Measurements from ENCODE around the gene CD86. TPM values are rescaled to one million over a fixed set of nuclear protein-coding genes. Genes with fewer than 3 reads are reported as not detected.

Gene CD86
- total and polyA plus RNA-seq, 3 donors from 2014 or later, result 3.2 to 4.5 (median 3.4) TPM

DNA sequence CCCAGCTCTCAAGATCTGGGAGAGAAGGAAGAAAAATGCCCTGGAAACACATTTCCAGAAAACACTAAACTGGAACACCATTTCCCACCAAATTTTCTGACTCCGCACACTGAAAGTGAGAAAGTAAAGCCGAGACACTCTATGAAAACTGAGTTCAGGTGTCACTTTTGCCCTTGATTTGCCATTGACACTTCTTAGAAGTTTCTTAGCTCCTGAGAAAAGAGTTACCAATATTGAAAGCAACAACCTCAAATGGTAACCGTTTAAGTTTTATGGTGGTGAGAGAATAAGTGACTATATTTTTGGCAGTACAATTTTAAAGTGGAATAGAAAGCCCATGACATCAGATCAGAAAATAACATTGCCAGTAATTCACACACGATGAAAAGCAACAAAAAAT is 39.0 kb downstream of the CD86 start:
- Histone ChIP-seq H3K9me3 (no peaks in the 10 kb centered on the region), H3K36me3 (ENCODE audit: low read depth, missing control alignments) (no peaks in the 10 kb centered on the region), H3K4me1 (no peaks in the 10 kb centered on the region), H3K4me3 (no peak overlapping the region), H3K27me3 (no peaks in the 10 kb centered on the region), H3K27ac (no peak overlapping the region)
- 82 to 86% methylated on average over 4 of the region's 4 CpGs for WGBS, 2 donors
- intact Hi-C loops (cut with DNase I; ENCODE audit: low total_unique reads), result no loop called here
- TF ChIP-seq, protein P1, sequence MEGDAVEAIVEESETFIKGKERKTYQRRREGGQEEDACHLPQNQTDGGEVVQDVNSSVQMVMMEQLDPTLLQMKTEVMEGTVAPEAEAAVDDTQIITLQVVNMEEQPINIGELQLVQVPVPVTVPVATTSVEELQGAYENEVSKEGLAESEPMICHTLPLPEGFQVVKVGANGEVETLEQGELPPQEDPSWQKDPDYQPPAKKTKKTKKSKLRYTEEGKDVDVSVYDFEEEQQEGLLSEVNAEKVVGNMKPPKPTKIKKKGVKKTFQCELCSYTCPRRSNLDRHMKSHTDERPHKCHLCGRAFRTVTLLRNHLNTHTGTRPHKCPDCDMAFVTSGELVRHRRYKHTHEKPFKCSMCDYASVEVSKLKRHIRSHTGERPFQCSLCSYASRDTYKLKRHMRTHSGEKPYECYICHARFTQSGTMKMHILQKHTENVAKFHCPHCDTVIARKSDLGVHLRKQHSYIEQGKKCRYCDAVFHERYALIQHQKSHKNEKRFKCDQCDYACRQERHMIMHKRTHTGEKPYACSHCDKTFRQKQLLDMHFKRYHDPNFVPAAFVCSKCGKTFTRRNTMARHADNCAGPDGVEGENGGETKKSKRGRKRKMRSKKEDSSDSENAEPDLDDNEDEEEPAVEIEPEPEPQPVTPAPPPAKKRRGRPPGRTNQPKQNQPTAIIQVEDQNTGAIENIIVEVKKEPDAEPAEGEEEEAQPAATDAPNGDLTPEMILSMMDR (IDR thresholded peaks at IDR 0.05), result no peak
- no peak for TF ChIP-seq POLR2A (IDR thresholded peaks at IDR 0.05)
- no peak for DNase-seq

DNA sequence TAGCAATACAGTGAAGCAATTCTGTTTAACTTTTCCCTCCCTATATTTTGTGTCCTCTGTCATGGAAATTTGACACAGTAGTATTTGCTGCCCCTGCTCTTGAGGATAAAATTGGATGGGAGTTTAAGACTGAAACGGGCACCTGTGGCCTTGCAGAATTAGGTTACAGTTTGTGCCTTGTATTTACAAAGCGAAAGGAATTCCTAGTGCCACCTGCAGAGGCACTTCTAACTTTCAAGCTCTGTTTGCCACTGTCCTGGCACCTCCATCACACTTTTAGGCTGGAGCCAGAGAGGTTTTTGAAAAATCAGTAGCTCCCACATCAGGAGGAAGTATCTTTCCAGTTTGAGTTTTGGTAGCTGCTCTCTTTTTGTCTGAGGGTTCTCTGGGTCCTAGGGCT is 39.5 kb downstream of the CD86 start:
- no peaks in the 10 kb centered on the region for H3K27me3 ChIP-seq
- WGBS, 2 donors, result 78 to 81% methylated on average over 2 of the region's 2 CpGs
- no peak overlapping the region for H3K27ac ChIP-seq
- H3K9me3 ChIP-seq, result no peaks in the 10 kb centered on the region
- H3K4me1 ChIP-seq, result no peaks in the 10 kb centered on the region
- no peaks in the 10 kb centered on the region for H3K36me3 ChIP-seq (ENCODE audit: low read depth, missing control alignments)
- no peak overlapping the region for H3K4me3 ChIP-seq
- intact Hi-C loops (cut with DNase I; ENCODE audit: low total_unique reads), result no loop called here
- DNase-seq, result no peak
- TF ChIP-seq POLR2A (IDR thresholded peaks at IDR 0.05), result no peak
- TF ChIP-seq, protein P1 (IDR thresholded peaks at IDR 0.05), result no peak

DNA sequence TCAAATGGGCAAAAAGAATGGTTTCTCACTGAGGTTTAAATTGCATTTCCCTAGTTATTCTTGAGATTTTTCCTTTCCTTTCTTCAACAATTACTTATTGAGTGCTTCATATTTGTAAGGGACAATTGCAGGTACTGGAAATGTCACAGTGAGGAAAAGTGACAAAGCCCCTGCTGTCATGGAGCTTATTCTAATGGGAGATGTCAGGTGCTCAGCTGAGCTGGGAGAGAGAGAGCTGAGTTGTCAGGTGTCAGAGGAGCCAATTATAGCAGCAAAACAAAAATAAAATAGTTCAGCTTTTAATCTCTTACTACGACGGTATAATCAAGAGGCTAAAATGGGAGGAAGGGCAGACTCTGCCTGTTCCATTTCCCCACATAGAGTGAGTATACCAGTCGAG is 42.0 kb downstream of the CD86 start:
- Histone ChIP-seq H3K36me3 (ENCODE audit: low read depth, missing control alignments) (no peaks in the 10 kb centered on the region), H3K27me3 (no peaks in the 10 kb centered on the region), H3K9me3 (no peaks in the 10 kb centered on the region), H3K27ac (no peak overlapping the region), H3K4me1 (no peaks in the 10 kb centered on the region), H3K4me3 (no peak overlapping the region)
- no peak for TF ChIP-seq POLR2A (IDR thresholded peaks at IDR 0.05)
- TF ChIP-seq, protein P1 (IDR thresholded peaks at IDR 0.05), result no peak
- WGBS, 2 donors, result 45 to 54% methylated on average over 3 of the region's 3 CpGs
- DNase-seq, result no peak
- intact Hi-C loops (cut with DNase I; ENCODE audit: low total_unique reads), result no loop called here

DNA sequence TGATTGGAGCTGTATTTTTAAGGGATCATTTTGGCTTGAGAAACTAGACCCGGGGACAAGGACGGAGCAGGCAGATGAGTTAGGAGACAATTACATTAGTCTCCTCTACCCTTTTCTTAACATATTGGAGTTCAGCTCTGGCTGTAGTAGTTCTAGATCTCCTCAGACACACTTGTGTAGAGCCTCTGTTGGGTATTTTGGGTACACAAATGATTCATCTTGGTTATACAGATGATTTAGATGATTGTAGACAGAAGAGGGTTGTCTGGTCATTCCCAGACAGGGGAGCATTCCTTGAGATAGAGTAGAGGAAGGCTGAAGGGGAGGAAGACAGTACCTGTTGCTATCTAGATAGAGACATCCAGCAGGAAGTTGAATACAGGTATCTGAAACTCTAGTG is 43.4 kb downstream of the CD86 start:
- Histone ChIP-seq H3K4me1 (no peaks in the 10 kb centered on the region), H3K27me3 (no peaks in the 10 kb centered on the region), H3K9me3 (no peaks in the 10 kb centered on the region), H3K36me3 (ENCODE audit: low read depth, missing control alignments) (no peaks in the 10 kb centered on the region), H3K27ac (no peak overlapping the region), H3K4me3 (no peak overlapping the region)
- no peak for DNase-seq
- intact Hi-C loops (cut with DNase I; ENCODE audit: low total_unique reads), result no loop called here
- TF ChIP-seq, protein P1 (IDR thresholded peaks at IDR 0.05), result no peak
- TF ChIP-seq POLR2A (IDR thresholded peaks at IDR 0.05), result no peak
- WGBS, 2 donors, result 85 to 95% methylated on average over 2 of the region's 2 CpGs

DNA sequence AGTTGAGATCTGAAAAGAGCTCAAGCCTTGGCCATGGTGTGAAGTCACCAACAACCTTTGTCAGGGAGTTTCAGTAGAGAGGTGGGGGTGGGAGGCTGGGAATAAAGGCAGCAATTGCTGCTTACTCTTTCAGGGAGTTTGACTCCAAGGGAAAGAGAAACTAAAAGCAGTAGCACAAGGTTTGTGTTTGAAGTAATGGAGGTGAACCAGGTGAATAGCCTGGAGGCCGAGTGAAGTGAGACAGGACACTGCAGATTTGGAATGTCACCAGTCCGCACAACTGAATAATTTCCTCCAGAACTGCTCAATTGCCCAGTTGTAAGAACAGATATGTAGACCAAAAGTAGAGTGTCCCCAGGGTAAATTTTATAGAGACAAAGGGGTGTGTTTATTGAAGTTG is 44.1 kb downstream of the CD86 start:
- H3K27me3 ChIP-seq, result no peaks in the 10 kb centered on the region
- no peak overlapping the region for H3K27ac ChIP-seq
- intact Hi-C loops (cut with DNase I; ENCODE audit: low total_unique reads), result no loop called here
- no peaks in the 10 kb centered on the region for H3K36me3 ChIP-seq (ENCODE audit: low read depth, missing control alignments)
- H3K4me1 ChIP-seq, result no peaks in the 10 kb centered on the region
- no peaks in the 10 kb centered on the region for H3K9me3 ChIP-seq
- no peak for TF ChIP-seq POLR2A (IDR thresholded peaks at IDR 0.05)
- TF ChIP-seq, protein P1 (IDR thresholded peaks at IDR 0.05), result no peak
- no peak overlapping the region for H3K4me3 ChIP-seq
- 92 to 96% methylated on average over 2 of the region's 2 CpGs for WGBS, 2 donors
- no peak for DNase-seq
